ENCODE data around the gene CCIN.
"Not testable (repeated sequence)": the region's sequence is repeated elsewhere in the genome, so short reads cannot be mapped to it uniquely, and the experiment has no call there.

Gene CCIN

DNA sequence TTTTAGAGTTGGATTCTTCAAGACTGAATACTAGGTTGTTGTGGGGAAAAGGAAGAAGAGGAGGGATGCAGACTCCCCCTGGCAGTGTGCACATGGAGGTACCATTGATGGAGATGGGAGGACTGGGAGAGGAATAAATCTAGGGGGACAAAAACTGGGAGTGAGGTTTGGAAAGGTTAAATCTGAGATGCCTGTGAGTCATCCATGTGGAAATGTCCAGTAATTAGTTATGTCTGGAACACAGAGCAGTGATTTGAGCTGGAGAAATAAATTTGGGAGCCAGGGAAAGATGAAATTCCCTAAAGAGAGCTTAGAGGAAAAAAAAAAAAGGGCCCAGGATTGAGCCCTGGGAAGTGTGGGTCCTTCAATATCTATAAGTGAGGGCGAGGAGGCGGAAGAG is 8.0 kb upstream of the CCIN start:
- DNase-seq, result no peak

DNA sequence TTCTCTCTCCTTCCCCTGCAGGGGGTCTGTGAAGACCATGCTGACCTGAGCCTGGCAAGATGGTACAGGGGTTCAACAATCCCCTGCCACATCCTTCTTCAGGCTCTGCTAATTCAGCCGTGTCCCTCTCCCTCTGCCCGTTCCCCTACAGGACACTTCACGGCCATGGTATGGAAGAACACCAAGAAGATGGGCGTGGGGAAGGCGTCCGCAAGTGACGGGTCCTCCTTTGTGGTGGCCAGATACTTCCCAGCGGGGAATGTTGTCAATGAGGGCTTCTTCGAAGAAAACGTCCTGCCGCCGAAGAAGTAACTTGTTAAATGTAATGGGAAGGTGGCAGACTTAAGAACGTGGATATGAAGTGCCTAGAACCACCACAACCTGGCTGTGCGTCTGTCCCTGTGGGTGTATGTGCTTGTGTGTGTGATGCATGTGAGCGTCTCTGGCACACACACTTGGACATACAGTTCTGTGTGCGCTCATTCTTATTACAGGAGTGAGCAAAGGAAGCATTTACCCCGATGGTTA is 6.9 kb upstream of the CCIN start:
- no peak for DNase-seq

DNA sequence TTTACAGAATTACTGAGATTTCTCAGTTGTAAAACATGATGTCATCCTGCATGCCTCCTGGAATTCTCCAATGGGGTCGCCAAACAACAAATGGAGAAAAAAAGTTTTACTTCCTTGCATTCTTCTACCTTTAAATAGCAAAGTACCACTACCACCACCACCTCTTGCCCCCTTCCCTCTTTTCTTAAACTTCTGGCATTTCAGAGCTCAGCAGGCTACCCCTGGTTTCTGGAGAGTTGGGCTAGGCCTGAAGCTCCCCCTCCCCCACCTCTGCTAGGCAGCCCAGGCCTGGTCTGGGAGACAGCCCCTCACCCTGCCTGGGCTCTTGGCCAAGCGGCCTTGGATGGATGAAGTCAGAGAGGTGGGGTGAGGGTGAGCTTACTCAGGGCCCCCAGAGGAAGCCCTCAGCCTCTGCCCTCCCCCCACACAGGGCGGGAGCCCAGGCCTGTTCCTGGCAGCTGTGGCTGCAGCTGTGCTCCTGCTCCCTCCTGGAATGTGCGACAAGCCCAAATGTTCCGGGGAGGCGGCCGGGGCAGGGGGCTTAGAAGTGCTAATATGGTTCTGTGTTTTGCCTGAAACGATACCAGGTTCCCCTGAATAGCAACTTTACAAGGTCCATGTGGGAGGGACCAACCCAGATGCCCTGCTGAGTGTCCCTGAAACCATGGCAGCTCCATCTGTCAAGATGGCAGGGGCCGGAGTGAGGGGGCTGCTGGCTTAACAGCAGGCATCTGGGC is 6.0 kb upstream of the CCIN start:
- peak; percentile 53 for DNase-seq

DNA sequence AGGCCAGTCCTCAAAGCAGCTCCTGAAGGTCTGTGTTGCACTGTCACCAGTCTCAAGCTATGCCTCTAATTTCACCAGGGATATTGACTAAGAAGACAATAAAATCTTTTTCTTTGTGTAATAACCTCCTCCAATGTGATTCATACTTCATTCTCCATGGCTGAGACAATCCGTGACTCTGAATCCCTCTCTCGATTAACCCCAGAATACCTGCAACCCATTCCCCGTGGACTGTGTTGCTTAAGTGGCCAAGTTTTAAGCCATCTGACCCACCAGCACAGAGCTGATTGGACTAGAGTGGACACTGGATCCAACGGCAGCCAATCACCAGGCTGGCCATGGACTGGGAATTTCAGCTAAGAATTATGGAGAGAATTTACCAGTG is 5.4 kb upstream of the CCIN start:
- no peak for DNase-seq

GRCh38 chr9:36164372-36164771 is 4.8 kb upstream of the CCIN start:
- DNase-seq, result no peak

GRCh38 chr9:36164989-36165388 is 4.2 kb upstream of the CCIN start:
- DNase-seq, result no peak

DNA sequence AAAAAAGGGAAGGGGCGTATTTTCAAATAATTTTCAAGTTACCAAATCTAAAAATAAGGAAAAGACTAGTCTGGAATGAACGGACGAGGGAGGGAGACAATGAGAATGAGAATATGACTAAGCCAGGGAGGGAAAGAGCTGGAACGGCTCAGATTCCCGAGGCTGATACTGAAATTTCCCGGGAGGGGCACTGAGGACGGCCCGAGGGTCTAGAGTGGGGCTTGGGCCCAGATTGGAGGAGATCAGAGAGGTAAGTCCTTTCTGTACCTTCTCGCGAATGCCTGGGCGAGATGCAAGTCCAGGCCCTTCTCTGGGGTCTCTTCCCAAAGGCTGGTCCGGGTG is 3.4 kb upstream of the CCIN start:
- DNase-seq, result no peak

DNA sequence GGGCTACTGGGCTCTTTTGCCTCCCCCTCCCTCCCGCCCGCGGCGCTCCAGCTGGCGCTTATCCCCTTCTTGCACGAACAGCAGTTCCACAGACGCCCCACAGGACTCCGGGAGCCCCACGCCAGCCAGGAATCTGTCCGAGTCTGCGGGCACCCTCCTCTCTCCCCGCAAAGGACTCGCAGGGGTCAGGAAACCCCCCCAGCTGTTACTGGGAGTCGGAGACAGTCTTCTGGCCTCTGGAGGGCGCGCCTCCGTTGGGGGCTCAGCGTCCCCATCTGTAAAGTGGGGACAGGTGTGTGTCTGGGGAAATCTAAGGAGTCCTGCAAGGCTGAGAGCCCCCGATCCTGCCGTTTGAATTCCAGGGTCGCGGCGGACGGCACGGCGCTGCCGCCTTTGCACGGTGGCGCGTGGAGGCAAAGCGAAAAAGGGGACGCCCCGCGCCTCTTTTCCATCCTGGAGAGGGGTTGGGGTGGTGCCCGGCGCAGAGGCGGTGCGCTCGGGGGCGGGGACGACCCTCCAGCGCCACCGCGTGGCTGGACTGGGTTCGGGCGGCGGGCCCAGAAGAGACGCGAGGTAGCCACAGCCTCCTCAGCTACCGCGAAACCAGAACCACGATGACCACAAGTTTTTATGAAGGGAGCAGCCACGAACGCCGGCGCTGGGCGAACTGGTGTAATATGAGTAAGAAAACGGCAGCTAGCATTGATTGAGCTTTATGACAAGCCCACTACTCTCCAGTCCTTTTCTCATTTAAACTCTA is 2.8 kb upstream of the CCIN start:
- peak; percentile 31 for DNase-seq

DNA sequence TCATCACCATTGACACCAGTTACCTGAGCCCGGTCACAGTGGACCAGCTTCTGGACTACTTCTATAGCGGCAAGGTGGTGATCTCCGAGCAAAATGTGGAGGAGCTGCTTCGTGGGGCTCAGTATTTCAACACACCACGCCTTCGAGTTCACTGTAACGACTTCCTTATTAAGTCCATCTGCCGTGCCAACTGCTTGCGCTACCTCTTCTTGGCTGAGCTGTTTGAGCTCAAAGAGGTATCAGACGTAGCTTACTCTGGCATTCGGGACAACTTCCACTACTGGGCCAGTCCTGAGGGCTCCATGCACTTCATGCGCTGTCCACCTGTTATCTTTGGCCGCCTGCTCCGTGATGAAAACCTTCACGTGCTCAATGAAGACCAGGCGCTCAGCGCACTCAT is 520 bp downstream of the CCIN start:
- DNase-seq, result no peak

GRCh38 chr9:36170531-36170930 is 1.3 kb downstream of the CCIN start:
- no peak for DNase-seq

DNA sequence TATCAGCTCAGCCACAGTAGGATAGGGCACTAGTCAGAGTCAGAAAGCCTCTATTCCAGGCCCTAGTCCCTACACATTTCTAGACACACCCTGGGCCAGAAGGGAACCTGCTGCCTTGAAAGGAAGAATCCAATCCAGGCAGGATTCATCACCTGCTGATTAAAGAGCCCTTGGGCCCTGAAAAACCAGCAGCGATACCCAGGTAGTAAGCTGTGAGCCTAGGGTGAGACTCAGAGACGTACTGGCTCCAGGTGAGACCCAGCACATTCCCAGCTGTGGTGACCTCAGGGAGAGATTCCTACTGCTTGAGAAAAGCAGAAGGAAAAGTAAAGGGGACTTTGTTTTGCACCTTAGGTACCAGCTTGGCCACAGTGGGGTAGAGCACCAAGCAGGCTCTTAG is 4.7 kb downstream of the CCIN start:
- DNase-seq, result no peak

DNA sequence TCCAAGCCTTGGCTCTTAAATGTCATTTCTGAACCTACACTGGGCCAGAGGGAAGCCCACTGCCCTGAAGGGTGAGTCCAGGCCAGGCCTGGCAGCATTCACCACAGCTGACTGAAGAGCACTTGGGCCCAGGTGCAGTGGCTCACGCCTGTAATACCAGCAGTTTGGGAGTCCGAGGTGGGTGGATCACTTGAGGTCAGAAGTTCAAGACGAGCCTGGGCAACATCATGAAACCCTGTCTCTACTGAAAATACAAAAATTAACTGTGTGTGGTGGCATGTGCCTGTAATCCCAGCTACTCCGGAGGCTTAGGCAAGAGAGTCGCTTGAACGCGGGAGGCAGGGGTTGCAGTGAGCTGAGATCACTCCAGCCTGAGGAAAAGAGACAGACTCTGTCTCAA is 5.1 kb downstream of the CCIN start:
- no peak for DNase-seq

- no peak for DNase-seq
These were observed 5.5 kb downstream of the CCIN start for GRCh38 chr9:36174731-36175130.

- not testable (repeated sequence) for DNase-seq
These were observed 6.0 kb downstream of the CCIN start for GRCh38 chr9:36175209-36175608.

- not testable (repeated sequence) for DNase-seq
These were observed 7.3 kb downstream of the CCIN start for GRCh38 chr9:36176496-36176895.

DNA sequence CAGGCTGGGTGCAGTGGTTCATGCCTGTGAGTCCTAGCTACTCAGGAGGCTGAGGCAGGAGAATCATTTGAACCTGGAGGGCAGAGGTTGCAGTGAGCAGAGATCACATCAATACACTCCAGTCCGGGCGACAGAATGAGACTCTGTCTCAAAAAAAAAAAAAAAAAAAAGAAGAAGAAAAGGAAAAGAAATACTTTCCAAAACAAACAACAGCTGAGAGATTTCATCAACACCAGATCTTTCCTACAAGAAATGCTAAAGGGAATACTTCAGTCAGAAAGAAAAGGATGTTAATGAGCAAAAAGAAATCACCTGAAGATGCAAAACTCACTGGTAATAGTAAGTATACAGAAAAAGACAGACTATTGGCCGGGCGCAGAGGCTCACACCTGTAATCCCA is 8.4 kb downstream of the CCIN start:
- no peak for DNase-seq

GRCh38 chr9:36180243-36180642 is 11.1 kb downstream of the CCIN start:
- DNase-seq, result not testable (repeated sequence)

DNA sequence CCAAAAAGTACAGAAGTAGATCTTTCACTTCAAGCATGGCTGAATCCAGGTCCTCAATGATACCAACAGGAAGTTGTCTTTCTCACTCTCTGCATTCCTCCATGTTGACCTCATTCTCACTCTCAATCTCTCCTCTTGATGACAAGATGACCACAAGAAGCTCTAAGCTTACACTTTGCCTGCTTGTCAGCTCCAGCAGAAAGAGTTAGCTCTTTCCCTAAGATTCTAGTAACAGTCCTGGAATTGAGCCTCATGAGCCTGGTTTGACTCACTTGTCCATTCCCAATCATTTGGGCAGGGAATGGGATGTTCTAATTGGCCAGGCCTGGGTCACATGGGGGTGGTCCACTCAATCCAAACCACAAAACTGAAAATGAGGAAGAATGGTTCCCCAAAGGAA is 18.2 kb downstream of the CCIN start:
- DNase-seq, result no peak

DNA sequence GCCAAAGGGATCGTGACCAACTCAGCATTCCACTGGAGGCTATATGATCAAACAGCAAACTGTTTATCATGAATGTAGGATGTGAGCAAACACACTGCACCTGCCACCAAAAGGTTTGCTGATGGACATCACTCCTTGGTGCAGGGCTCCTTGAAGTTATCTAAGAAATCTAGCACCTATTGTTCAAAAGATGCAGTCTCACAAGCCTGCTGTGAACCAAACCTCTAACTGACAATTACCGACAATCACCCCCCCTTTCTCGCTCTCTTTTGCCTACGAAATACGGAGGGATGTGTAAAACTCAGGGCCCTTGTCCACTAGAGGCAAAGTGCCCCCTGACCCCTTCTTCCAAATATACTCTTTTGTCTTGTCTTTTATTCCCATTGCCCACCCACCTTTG is 19.0 kb downstream of the CCIN start:
- no peak for DNase-seq

DNA sequence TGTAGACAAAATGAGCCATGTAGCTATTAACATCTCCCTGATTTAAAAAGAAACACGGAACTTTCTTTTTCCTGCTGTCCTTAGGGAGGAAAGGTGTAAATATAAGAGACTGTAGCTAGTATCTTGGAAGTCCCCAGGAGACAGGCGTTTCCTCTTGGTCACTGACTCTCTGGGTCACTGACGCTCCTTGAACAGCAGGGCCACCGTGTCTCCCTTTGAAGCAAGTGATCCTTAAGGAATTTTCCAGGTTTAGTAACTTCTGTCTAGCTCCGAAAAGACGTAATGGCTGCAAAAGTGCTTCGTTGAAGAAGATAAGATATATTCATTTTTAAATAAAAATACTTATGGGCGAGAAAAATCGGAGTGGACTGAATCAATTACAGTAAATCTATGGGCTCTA is 20.8 kb downstream of the CCIN start:
- no peak for DNase-seq

- peak; percentile 99 for DNase-seq
These were observed 21.5 kb downstream of the CCIN start, which contains the start of gene CLTA for GRCh38 chr9:36190388-36191289. Gene CLTA (plus strand): TSS chr9:36190921. CDS start chr9:36191057, 136 bp downstream.

GRCh38 chr9:36191290-36191645 is 22.1 kb downstream of the CCIN start:
- DNase-seq, result no peak

GRCh38 chr9:36191686-36192085 is 22.5 kb downstream of the CCIN start:
- DNase-seq, result no peak

All from DMS79 (cell line).